KBM-7 (cell line): ENCODE results near the gene C2orf49.
"Not testable (repeated sequence)": the region's sequence is repeated elsewhere in the genome, so short reads cannot be mapped to it uniquely, and the experiment has no call there.

ENCODE experiments used
- DNase-seq: peaks from one replicate; pipeline ENCODE4 v3.0.0-alpha.2; 2015
- in situ Hi-C: fragments of 300-500 bp; cut with MboI; formaldehyde crosslinking; loops from 2 replicates; pipeline ENCODE4 v1.14.3; 2020; ENCODE audit warnings: low sequenced_read_pairs, low pct_unique_long_range_greater_than_20kb, mixed read lengths

The C2orf49 gene

GRCh38 chr2:105317937-105318336 lies 19.4 kb upstream of the C2orf49 start:
- in situ Hi-C loops, result no loop called here
- no peak for DNase-seq

GRCh38 chr2:105320651-105321215 lies 16.6 kb upstream of the C2orf49 start:
- no peak for DNase-seq
- in situ Hi-C loops, result no loop called here

- in situ Hi-C loops, result no loop called here
Observed at GRCh38 chr2:105321875-105322646, 15.3 kb upstream of the C2orf49 start.

GRCh38 chr2:105323111-105323510 lies 14.2 kb upstream of the C2orf49 start:
- no peak for DNase-seq

More at GRCh38 chr2:105321875-105322646, 15.3 kb upstream of the C2orf49 start:
- no peak for DNase-seq

GRCh38 chr2:105324101-105324500 lies 13.2 kb upstream of the C2orf49 start:
- peak; percentile 46 for DNase-seq
- in situ Hi-C loops, result no loop called here

More at GRCh38 chr2:105323111-105323510, 14.2 kb upstream of the C2orf49 start:
- in situ Hi-C loops, result no loop called here

- no peak for DNase-seq
- in situ Hi-C loops, result no loop called here
Observed at GRCh38 chr2:105324732-105325131, 12.6 kb upstream of the C2orf49 start.

- in situ Hi-C loops, result no loop called here
- DNase-seq, result peak; percentile 67
Observed at GRCh38 chr2:105325389-105325963, 11.9 kb upstream of the C2orf49 start.

GRCh38 chr2:105327271-105327670 lies 10.1 kb upstream of the C2orf49 start:
- DNase-seq, in situ Hi-C loops: not testable (repeated sequence)

- in situ Hi-C loops, result no loop called here
Observed at GRCh38 chr2:105327690-105328089, 9.7 kb upstream of the C2orf49 start.

GRCh38 chr2:105328281-105329196 lies 8.8 kb upstream of the C2orf49 start:
- peak; percentile 68 for DNase-seq
- in situ Hi-C loops, result no loop called here

More at GRCh38 chr2:105327690-105328089, 9.7 kb upstream of the C2orf49 start:
- DNase-seq, result no peak

GRCh38 chr2:105329197-105329554 lies 8.2 kb upstream of the C2orf49 start:
- in situ Hi-C loops, result no loop called here
- DNase-seq, result no peak

GRCh38 chr2:105329561-105330495 lies 7.5 kb upstream of the C2orf49 start, which contains the start of gene TGFBRAP1:
Gene TGFBRAP1, minus strand, starts transcription at chr2:105329735. Its CDS starts 21,434 bp downstream, at chr2:105308301.
- in situ Hi-C loops, result no loop called here
- DNase-seq, result peak; percentile 58

GRCh38 chr2:105330681-105331375 lies 6.5 kb upstream of the C2orf49 start:
- DNase-seq, result no peak
- in situ Hi-C loops, result no loop called here

- DNase-seq, result no peak
- in situ Hi-C loops, result no loop called here
Observed at GRCh38 chr2:105334211-105334610, 3.1 kb upstream of the C2orf49 start.

- no peak for DNase-seq
- in situ Hi-C loops, result no loop called here
Observed at GRCh38 chr2:105335469-105335868, 1.9 kb upstream of the C2orf49 start.

- no peak for DNase-seq
- in situ Hi-C loops, result no loop called here
Observed at GRCh38 chr2:105336786-105337121, 586 bp upstream of the C2orf49 start.

GRCh38 chr2:105338020-105338385 lies 663 bp downstream of the C2orf49 start:
- in situ Hi-C loops, result no loop called here
- DNase-seq, result no peak

GRCh38 chr2:105339414-105339813 lies 2.1 kb downstream of the C2orf49 start:
- DNase-seq, result no peak
- in situ Hi-C loops, result no loop called here
